ENCODE data around the gene SMAD3.

Gene SMAD3

DNA sequence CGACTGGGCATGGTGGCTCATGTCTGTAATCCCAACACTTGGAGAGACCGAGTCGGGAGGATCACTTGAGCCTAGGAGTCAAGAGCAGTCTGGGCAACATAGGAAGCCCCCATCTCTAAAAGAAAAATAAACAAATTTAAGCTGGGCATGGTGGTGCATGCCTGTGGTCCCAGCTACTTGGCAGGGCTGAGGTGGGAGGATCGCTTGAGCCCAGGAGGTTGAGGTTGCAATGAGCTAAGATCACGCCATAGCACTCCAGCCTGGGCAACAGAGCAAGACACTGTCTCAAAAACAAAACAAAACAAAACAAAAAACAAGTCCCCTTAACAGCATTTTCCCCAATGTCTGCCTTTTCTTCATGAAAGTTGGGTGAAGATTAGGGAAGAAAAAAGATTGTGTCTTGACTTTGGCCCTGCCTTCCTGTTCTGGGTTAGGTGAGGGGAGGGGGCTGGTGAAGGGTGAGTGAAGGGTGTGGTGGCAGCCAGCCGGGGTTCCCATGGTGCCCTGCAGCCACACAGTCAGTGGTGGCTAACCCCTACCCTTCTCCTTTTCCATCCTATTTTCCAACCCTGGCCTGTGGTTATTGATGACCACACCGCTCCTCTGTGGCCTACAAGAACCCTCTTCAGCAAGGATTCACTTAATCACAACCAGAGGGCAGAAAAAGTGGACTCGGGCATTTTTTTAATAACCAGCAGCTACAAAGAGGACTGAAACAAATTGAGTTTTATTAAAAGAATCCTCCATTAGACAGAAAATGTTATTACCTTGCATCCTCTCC lies 28.4 kb upstream of the SMAD3 start:
- DNase-seq = no peak

DNA sequence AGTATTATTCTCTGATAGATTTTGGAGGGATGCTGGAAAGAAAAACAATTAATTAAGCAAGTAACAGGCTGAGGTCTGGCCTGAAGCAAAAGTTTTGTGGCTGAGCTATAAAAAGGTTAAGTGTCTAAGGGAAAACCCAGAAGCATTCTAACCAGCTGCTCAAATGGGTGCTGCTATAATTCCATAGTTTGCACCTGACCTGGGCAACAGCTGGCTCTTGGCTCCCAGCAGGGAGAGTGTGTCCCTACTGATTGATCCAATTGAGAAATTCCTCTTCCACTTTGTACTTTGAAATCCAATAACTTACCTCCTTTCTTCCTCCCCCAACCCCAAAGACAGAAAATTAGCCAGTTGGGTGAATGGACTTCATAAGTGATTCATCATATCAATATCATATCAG lies 27.7 kb upstream of the SMAD3 start:
- DNase-seq = no peak

DNA sequence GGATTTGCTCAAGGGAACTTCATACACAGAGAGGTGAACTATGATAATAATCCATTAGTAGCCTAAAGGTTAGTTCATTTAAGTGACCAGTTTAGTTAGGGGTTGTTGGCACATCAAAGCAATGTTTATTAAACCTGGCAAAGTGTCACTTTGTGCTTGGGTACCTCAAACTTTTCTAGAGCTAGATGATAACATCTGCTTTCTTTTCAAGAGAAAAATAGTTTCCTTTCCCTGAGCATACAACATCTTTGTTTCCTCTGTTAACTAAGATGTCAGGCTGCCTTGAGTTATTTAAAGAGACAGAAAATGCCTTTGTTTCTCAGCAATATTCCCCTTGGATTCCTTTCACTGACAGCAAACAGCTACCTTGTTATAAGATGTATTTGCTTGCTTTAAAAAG lies 26.7 kb upstream of the SMAD3 start:
- no peak for DNase-seq

DNA sequence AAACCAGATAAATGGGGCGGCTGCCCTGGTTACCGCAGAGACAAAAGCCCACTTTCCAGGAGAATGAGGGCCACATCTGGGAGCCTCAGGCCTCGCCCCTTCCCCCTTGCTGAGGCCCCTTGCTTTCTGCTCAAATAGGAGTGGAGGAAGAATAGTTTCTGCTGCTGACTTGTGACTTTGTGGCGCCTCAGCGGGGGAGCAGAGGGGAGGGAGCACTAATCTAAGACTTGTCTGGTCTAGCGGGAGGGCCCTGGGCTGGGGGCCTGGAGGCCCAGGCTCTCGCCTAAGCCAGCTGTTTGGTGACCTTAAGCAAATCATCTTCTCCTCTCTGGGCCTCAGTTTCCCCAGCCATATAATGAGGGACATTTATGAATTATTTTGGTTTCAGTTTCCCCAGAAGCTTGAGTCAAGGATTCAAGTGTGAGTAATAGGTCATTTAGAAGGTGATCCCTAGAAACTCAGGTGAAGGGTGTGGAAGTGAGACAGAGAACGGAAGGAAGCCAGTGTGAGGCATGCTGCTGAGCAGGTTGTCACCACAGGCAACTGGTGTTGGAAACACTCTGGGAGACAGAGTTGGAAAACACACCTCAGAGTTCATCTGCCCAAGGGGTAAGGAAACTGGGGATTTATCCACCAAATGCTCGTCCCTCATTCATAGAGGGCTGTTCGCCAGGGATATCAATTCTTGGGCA lies 25.9 kb upstream of the SMAD3 start:
- peak; percentile 25 for DNase-seq

DNA sequence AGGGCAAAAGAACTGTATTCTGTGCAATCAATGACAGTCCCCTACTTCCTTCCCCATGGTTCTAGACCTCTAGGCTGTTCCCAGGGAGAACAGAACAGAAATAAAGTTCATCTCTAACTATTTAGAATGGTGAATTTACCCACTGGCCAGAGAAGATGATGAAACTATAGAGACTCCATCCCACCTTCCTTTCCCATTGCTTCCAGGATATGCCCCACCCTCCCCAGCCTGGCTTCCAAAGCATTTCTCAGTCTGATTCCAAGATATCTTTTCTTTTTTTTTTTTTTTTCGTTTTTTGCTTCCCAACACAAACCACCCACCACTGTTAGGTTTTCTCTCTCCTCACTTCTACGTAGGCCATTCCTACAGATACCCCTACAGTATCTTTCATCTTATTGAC lies 25.1 kb upstream of the SMAD3 start:
- DNase-seq = no peak

DNA sequence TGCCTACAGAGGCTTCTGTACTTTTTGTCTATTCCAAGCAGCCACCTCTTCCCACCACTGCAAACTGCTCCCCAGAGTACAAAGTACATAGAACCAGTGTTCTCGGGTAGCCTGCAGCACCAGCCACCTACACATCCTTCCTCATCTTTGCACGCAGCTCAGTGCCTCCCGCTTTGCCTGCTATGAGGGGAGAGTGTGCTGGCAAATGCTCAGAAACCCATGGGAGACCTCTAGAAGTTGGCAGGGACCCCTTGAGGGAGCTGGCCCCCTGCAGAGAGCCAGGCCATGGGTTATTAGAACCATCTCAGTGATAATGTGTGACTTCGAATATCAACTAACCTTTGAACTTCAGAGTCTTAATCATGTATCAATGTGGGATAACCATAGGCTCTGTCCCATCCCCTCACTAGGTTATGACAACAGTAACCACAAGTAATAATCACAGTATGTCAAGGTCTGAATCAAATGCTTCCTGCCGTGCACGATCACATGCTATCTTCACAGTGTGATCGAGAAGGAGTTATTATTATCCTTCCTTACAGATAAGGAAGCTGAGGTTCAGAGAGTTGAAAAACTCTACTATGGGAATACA lies 22.8 kb upstream of the SMAD3 start:
- DNase-seq = peak; percentile 34

DNA sequence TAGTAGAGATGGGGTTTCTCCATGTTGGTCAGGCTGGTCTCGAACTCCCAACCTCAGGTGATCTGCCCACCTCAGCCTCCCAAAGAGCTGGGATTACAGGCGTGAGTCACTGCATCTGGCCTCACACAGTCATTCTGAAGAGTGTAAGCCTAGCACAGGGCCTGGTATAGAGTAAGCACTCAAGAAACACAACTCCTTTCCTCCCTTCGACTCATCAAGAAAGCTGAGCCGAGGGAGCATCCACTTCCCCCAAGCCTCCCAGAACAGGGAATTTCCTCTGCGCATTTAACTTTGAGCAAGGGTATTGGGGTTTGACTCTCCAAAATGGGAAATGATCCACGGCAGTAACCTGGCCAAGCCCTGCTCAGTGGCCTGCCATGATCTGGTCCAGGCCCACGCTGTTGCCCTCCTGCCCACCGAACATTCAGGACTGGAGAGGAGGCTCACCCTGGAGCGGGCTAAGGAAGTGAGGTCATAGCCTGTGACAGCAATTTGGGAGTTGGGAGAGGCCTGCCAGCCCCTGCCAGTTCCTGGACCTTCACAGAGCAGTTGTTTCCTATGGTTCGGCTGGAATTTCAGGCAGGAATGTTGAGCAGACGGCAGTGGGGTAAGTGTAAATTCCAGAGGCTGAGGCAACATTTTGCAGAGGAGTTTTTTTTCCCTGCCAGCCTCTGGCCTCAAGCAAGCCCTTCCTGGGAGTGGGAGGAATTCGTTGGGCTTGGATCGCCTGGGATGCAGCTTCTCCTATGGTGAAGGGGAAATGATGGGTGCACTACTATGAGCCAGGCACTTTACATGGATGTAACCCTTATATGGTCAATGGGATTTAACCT lies 21.2 kb upstream of the SMAD3 start:
- no peak for DNase-seq

DNA sequence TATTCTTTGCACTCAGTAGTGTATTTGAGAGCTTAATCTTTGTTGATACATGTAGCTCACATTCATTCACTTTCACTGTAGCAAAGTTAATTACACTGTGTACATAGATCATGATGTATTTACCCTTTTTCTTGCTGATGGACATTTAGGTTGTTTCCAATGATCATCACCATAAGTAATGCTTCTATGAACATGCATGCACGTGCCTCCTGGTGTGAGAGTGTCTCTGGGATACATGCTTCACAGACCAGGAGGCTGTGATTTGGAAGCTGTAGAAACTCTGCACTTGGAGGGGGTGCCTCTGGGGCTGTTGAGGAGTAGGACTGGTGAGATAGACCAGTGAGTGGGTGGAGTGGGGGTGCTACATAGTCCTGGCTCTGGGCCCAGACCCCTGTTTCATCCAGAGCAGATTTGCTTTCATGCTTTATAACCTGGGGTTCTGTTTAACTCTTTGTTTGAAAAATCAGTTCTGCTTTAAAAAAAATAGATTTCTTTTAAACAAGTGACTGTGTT lies 18.2 kb upstream of the SMAD3 start:
- no peak for DNase-seq

DNA sequence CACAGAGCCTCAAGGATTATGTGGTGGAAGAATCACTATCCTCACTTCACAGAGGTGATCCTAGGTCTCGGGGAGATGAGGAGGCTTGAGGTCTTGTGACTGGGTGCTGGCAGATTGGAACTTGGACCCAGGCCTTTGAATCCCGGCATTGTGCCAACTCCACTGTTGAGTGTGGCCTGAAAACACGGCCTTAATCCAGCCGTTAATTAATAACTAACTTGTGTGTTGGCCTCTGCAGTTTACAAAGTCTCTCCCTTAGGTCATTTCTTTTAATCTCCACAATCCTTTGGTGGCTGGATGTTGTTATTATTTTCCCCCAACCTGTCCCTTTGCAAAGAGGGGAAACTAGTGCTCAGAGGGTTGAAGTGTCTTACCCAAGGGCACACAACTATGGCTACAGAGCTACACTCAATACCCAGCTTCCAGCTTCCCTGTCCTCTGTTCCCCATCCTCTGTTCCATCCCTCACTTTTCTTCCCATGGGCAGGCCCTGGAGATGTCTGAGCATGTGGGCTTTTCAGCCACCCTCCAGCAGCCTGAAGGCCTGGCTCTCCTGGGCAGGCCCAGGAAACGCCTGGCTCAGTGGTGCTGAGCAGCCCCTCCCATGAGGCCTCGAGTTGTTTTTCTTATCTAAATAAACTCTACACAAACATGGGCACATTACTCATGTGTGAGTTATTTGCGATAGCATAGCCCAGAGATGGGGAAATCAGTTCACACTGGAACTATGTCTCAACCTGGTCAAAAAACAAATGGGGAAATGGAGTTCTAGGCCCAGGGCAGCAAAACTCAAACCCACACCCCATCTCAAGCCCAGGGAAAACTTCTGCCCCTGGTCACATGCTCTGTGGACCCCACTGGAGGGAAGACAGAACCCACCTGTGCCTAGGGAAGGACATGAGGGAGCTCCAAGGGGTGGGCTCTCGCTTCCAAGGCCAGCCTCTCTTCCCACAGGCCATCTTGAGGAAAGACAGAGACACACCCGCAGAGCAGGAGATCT lies 16.8 kb upstream of the SMAD3 start:
- DNase-seq = no peak

DNA sequence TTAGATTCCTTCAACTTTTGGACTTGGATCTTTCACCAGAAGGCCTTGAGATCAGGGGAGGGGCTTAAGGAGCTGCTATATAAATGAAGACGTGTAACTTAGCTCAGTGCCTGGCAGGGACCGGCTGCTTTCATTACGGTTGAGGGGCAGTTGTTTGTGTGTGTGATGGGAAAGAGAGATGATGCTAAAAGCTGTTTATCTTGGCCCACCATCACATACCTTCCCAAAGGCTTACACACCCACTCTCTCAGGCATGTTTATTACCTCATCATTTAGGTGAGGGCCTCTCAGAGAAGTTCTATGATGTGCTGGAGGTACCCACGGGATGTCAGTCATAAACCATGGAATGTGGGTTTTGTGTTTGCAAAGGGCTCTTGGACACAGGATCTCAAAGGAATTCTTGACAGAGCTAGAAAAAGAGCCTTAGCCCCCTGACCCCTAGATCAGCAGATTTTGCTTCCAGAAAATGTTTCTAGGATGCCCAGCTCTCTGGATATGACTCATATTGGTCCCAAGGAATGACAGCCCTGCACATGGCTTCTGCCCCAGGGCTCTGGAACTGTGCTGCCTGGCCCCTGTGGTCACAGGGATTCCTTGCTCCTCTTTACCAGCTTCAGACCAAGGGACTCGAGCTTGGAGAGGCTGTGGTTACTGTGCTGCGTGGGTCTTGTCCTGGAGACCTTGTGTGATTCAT lies 15.9 kb upstream of the SMAD3 start:
- no peak for DNase-seq

DNA sequence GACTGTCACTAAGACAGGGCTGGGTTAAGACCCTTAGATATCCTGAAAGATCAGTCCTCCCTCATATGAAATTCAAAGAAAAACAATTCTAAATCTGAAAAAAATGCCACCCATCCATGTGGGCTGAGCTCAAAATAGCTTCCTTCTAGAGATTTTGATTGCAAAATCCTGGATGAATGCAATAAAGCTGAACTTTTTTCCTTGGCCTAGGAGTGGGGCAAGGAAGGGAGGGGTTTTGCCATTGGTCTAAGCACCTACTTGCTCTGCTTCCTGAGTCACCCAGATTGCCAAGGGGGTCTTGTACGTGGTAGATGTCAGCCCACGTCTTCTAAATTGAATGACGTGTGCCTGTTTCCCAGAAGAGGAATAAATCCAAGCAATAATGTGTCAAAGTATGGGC lies 15.3 kb upstream of the SMAD3 start:
- DNase-seq = no peak

DNA sequence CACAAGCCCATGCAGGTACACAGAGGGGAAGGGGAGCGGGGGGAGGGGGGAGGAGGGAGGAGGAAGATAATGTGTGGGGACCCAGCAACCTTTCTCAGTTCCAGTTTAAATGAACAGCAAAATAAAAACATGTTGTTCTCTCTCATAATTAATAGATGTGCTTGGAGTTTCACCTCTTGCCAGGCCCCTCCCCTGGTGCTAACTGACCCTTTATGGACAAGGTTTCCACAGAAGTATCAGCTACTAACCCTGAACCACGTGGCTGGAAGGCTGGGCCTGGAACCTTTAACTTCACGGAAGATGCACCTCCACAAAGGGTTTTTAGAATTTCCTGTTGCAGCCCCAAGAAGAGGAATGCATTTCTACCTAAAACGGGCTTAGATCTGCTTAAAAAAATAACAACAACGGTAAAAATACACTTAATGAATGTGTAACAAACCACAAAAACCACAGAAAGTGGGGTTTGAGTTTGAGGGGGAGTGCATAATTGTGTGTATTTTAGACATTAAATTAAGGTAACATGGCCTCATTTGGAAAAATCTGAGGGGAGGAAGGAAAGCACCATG lies 14.8 kb upstream of the SMAD3 start:
- DNase-seq = no peak

DNA sequence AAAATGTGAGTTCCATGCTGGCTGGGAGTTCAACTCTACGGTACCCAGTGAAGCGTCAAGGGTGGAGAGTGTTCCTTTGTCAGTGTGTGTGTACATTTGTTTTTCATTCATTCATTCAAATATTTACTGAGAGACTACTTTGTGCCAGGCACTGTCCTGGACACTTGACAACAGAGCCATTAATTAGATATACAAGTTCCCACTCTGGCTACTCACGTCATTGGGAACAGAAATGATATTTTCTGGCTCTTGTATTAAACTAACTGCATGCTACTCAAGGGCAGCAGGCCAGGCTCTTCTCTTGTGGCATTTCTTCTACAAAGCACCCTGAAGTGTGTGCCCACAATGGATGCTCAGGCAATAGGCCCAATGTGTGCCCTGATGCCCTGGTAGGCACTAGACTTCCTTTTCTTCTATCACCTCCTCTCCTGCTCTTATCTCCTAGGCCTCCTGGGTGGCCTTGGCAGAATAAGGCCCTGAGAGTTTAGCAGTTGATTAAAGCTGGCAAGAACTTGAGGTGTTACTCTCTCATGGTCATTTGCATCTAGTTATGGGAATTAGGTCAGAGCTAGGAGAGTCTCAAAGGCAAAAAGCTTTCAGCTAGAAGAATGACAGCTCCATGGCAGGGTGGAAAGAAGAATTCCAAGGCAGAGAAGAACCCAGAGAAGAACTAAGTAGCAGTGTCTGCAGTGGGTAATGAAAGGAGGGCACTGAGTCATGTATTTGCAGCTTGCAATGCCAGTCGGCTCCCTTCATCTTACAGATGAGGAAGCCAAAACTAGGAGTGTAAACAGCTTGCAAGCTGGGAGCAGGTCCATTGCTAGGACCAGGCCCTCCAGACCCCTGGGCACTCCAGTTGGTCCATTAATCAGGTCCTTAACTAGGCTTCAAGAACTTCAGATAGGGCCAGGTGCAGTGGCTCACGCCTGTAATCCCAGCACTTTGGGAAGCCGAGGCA lies 14.0 kb upstream of the SMAD3 start:
- DNase-seq = no peak

DNA sequence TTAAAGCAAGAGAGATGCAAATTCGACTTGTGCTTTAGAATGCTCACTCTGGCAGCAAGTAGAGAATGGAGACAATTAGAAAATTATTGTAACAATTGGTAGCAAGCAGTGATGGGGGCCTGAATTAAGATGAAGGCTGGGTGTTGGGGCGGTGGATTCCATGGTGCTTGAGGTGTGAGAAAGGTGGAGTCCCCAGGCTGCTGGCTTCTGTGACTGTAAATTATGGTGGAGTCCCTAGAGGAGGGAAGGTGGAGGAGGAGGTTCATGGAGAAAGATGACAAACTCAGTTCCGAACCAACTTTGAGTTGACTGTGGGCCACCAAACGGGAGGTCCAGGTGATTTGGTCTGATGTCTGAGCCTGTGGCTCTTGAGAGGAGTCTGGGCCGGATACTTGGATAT lies 10.7 kb upstream of the SMAD3 start:
- DNase-seq = no peak

DNA sequence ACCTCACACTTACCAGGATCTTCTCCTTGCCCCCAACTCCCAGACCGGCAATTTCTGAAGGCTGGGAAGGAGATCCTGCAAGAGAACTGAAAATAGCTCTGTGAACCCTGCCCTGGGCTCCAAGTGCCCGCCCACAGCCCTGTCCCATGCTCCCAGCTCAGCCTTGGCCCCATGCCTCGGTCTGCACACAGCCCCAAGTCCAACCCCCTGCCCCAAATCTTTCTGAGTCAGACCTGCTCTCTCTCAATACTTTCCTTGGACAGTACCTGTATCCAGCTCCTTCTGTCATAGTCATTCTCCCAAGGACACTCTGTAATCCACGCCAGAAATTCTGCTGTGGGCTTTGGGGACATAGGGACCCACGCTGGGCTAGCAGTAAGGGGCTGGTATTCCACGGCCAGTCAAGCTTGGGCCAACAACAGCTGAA lies 6.3 kb upstream of the SMAD3 start:
- no peak for DNase-seq

DNA sequence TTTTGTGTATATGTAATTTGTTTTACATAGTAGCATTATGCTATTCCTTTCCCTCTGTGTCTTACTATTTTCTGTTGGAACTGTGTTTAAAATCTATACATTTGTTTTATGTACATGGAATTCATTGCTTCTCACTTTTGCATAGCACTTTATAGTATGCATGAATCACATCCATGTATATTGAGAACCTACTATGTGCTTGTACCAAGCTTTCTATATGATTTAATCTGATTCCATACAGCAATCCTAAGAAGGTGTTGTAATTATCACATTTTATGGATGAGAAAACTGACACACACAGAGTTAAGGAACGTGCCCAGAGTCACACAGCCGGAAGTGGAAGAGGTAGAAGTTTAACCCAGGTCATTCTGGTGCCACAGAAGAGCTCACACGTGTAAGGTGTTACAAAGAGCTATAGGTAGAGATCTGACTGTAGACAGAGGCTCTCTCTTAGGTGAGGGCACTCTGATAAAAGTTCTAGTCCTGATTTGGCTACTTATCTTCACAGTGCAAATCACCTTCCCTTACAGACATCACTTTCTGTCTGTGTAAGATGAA lies 3.5 kb upstream of the SMAD3 start:
- no peak for DNase-seq

DNA sequence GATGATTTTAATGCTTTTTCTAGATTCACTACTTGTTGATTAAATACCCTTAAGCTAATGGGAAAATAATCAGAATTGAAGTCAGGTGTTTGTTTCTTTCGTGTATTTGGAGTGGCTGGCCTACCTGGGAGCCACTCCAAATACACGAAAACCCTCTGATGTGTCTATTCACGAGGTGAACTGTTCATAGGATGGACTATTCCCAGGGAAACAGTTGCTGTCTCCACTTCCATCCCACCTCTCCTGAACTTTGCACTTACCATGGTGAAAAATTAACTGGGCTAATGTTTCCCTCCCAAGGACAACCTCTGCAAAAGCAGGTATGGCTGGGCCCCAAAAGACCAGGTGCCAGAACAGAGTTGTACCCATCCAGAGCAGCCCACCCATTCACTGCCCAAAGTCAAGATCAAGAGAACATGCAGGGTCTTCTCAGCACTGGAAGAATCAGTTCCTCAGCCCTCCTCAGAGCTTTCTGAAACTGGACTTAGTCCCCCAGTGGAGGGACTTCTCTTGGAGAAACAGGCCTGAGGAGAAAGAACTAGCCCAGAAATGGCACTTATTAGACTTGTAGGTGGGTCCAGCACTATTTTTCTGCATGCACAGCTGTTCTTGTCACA lies 2.9 kb upstream of the SMAD3 start:
- no peak for DNase-seq

DNA sequence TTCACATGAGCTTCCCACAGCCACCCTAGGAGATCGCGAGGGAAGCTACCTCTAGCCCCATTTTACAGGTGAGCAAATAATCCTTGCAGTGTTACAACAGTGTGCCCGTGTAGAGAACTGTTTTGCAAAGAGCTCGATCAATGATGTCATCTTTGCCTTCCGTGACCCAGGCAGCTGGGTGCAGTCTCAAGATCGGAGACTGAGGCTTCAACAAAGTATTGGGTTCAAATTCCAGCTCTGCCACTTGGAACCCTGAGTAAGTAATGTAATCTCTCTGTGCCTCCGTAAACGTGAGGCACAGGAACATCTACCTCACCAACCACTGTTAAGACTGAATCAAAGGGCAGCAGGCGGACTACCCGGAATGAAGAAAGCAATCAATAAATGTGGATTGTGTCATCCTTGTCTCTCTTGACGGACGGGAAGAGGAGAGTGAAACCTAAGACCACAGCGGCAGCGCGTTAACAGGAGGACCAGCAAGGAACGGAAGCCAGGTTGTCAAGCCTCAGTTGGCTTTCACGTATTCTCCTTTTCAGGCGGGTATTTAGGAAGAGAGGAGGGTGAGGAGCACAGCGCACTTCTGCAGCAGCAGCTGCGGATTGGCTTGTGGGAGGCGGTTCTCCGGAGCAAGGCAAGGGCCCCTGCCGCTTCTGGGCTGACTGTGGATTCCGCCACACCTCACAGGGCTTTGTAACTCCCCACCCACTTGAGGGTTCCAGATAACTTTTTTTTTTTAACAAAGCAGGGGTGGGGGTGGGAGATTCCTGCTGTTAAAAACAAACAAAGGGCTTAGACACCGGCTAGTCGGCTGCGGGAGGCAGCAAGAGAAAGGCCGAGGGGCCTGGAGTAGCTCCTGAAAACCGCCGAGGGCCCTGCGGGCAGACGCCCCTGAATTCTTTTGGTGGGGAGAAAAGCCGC lies 1.5 kb upstream of the SMAD3 start:
- DNase-seq = no peak
